Amniotic stem cell (primary cell): ENCODE data around the gene CA10.

Source experiments
- DNase-seq: peaks from one replicate; lab custom pipeline; 2025; lab: John Stamatoyannopoulos, UW

Gene CA10

GRCh38 chr17:51676691-51677487 is 481.6 kb downstream of the CA10 start:
- DNase-seq, result no peak

- no peak for DNase-seq
Observed at GRCh38 chr17:51674579-51675255, 483.8 kb downstream of the CA10 start.

- DNase-seq, result no peak
Observed at GRCh38 chr17:51673070-51673469, 485.4 kb downstream of the CA10 start.

- DNase-seq, result no peak
Observed at GRCh38 chr17:51672065-51672464, 486.4 kb downstream of the CA10 start.

GRCh38 chr17:51670899-51671298 is 487.6 kb downstream of the CA10 start:
- no peak for DNase-seq

- no peak for DNase-seq
Observed at GRCh38 chr17:51668963-51669246, 489.6 kb downstream of the CA10 start.

- no peak for DNase-seq
Observed at GRCh38 chr17:51668155-51668962, 490.2 kb downstream of the CA10 start.

- no peak for DNase-seq
Observed at GRCh38 chr17:51667706-51668083, 490.8 kb downstream of the CA10 start.

- DNase-seq, result no peak
Observed at GRCh38 chr17:51666971-51667705, 491.4 kb downstream of the CA10 start.

- DNase-seq, result no peak
Observed at GRCh38 chr17:51662204-51663056, 496.1 kb downstream of the CA10 start.

GRCh38 chr17:51661403-51661802 is 497.1 kb downstream of the CA10 start:
- DNase-seq, result no peak

GRCh38 chr17:51660266-51660665 is 498.2 kb downstream of the CA10 start:
- DNase-seq, result no peak

- DNase-seq, result no peak
Observed at GRCh38 chr17:51657224-51657623, 501.3 kb downstream of the CA10 start.

- DNase-seq, result no peak
Observed at GRCh38 chr17:51653878-51654277, 504.6 kb downstream of the CA10 start.

GRCh38 chr17:51652529-51652928 is 506.0 kb downstream of the CA10 start:
- no peak for DNase-seq

GRCh38 chr17:51651513-51652298 is 506.8 kb downstream of the CA10 start:
- no peak for DNase-seq

- no peak for DNase-seq
Observed at GRCh38 chr17:51650772-51651171, 507.7 kb downstream of the CA10 start.

- DNase-seq, result no peak
Observed at GRCh38 chr17:51650202-51650601, 508.3 kb downstream of the CA10 start.

GRCh38 chr17:51647826-51648225 is 510.7 kb downstream of the CA10 start:
- no peak for DNase-seq

GRCh38 chr17:51647067-51647466 is 511.4 kb downstream of the CA10 start:
- DNase-seq, result no peak

GRCh38 chr17:51646539-51646938 is 512.0 kb downstream of the CA10 start:
- no peak for DNase-seq
